Activated naive CD4-positive, alpha-beta T cell treated with anti-CD3 and anti-CD28 coated beads, Interleukin-2, amount 50 U/mL, for 72 hours (primary cell): ENCODE measurements around the gene CRYZ. TPM values are rescaled to one million over a fixed set of nuclear protein-coding genes. Genes with fewer than 3 reads are reported as not detected.
A peak's percentile ranks its signal among the peaks of the same experiment; 100 is the strongest.
"Not testable (repeated sequence)": the region's sequence is repeated elsewhere in the genome, so short reads cannot be mapped to it uniquely, and the experiment has no call there.

Source experiments
- ATAC-seq, 2 donors: fragments of 150-1000 bp; cut with Tn5 transposase; 2 replicates each; pipeline ENCODE4 v1.10.0; 2021; ENCODE audit warnings: mild to moderate bottlenecking in 2 of 2, moderate library complexity in 2 of 2
- DNase-seq, 2 donors: peaks; one replicate each; pipeline ENCODE4 v3.0.0; 2021 to 2022; ENCODE audit warnings: low spot score in 2 of 2
- H3K27ac Mint-ChIP-seq, 2 donors: one replicate each; pipeline ENCODE4 v1.8.0; 2022; ENCODE audit warnings: mild to moderate bottlenecking in 2 of 2, mixed read lengths in 2 of 2
- H3K36me3 Mint-ChIP-seq, 2 donors: one replicate each; pipeline ENCODE4 v1.8.0; 2022; ENCODE audit warnings: mixed read lengths in 2 of 2
- H3K9me3 Mint-ChIP-seq, 2 donors: one replicate each; pipeline ENCODE4 v1.8.0; 2022; ENCODE audit warnings: mixed read lengths in 2 of 2
- total RNA-seq, 2 donors: library from RNA; stranded (reverse); gene quantifications; one replicate each; pipeline ENCODE4 v1.2.3, GENCODE V29; 2022

CRYZ gene
- total RNA-seq, 2 donors from 2014 or later: 27.9 to 45.0 TPM

- no peaks in the 10 kb centered on the region for H3K9me3 Mint-ChIP-seq
- no peak for ATAC-seq
Measured at GRCh38 chr1:74699331-74699730, 33.5 kb downstream of the CRYZ start.

GRCh38 chr1:74697832-74698231, 35.0 kb downstream of the CRYZ start:
- H3K36me3 Mint-ChIP-seq: peaks cover 0 to 10% of the 10 kb centered on the region in 2 donors
- H3K27ac Mint-ChIP-seq: no peak overlapping the region
- ATAC-seq (no peak), DNase-seq (no peak)
- H3K9me3 Mint-ChIP-seq: no peaks in the 10 kb centered on the region

More at GRCh38 chr1:74699331-74699730, 33.5 kb downstream of the CRYZ start:
- Mint-ChIP-seq H3K27ac (no peak overlapping the region), H3K36me3 (peaks cover 0 to 16% of the 10 kb centered on the region in 2 donors)
- DNase-seq: no peak

GRCh38 chr1:74693473-74693872, 39.4 kb downstream of the CRYZ start:
- DNase-seq (no peak), ATAC-seq (no peak)
- no peak overlapping the region for H3K27ac Mint-ChIP-seq
- H3K9me3 Mint-ChIP-seq: no peaks in the 10 kb centered on the region
- H3K36me3 Mint-ChIP-seq: no peaks in the 10 kb centered on the region

GRCh38 chr1:74690909-74691308, 41.9 kb downstream of the CRYZ start:
- ATAC-seq (no peak), DNase-seq (no peak)
- Mint-ChIP-seq H3K27ac (no peak overlapping the region), H3K9me3 (no peaks in the 10 kb centered on the region), H3K36me3 (no peaks in the 10 kb centered on the region)

- peak overlapping the region in 1 of 2 donors; percentile 81 for H3K27ac Mint-ChIP-seq
- ATAC-seq (no peak), DNase-seq (no peak)
- no peaks in the 10 kb centered on the region for H3K9me3 Mint-ChIP-seq
- H3K36me3 Mint-ChIP-seq: no peaks in the 10 kb centered on the region
Measured at GRCh38 chr1:74690364-74690696, 42.5 kb downstream of the CRYZ start.

- Mint-ChIP-seq H3K27ac (peak overlapping the region in 1 of 2 donors; percentile 81), H3K36me3 (no peaks in the 10 kb centered on the region), H3K9me3 (no peaks in the 10 kb centered on the region)
- DNase-seq (peak in 1 of 2 donors; percentile 56), ATAC-seq (peak in 1 of 2 donors; percentile 32)
Measured at GRCh38 chr1:74689621-74690363, 43.1 kb downstream of the CRYZ start.

- DNase-seq (no peak), ATAC-seq (no peak)
- H3K9me3 Mint-ChIP-seq: no peaks in the 10 kb centered on the region
- H3K36me3 Mint-ChIP-seq: no peaks in the 10 kb centered on the region
- no peak overlapping the region for H3K27ac Mint-ChIP-seq
Measured at GRCh38 chr1:74686928-74687327, 45.9 kb downstream of the CRYZ start.

- H3K27ac Mint-ChIP-seq: no peak overlapping the region
Measured at GRCh38 chr1:74684301-74684700, 48.5 kb downstream of the CRYZ start.

GRCh38 chr1:74683656-74684055, 49.2 kb downstream of the CRYZ start:
- no peak for DNase-seq
- no peak for ATAC-seq
- H3K9me3 Mint-ChIP-seq: no peaks in the 10 kb centered on the region

More at GRCh38 chr1:74684301-74684700, 48.5 kb downstream of the CRYZ start:
- no peaks in the 10 kb centered on the region for H3K36me3 Mint-ChIP-seq
- DNase-seq (no peak), ATAC-seq (no peak)
- H3K9me3 Mint-ChIP-seq: no peaks in the 10 kb centered on the region

GRCh38 chr1:74681851-74682250, 51.0 kb downstream of the CRYZ start:
- Mint-ChIP-seq H3K36me3 (no peaks in the 10 kb centered on the region), H3K9me3 (no peaks in the 10 kb centered on the region), H3K27ac (no peak overlapping the region)
- ATAC-seq (no peak), DNase-seq (no peak)

More at GRCh38 chr1:74683656-74684055, 49.2 kb downstream of the CRYZ start:
- Mint-ChIP-seq H3K36me3 (no peaks in the 10 kb centered on the region), H3K27ac (no peak overlapping the region)

GRCh38 chr1:74681449-74681848, 51.4 kb downstream of the CRYZ start:
- no peaks in the 10 kb centered on the region for H3K9me3 Mint-ChIP-seq
- H3K27ac Mint-ChIP-seq: no peak overlapping the region
- DNase-seq (no peak), ATAC-seq (peak in 1 of 2 donors; percentile 61)
- H3K36me3 Mint-ChIP-seq: no peaks in the 10 kb centered on the region

- H3K36me3 Mint-ChIP-seq: no peaks in the 10 kb centered on the region
- ATAC-seq (no peak), DNase-seq (no peak)
- no peaks in the 10 kb centered on the region for H3K9me3 Mint-ChIP-seq
- H3K27ac Mint-ChIP-seq: no peak overlapping the region
Measured at GRCh38 chr1:74681001-74681400, 51.8 kb downstream of the CRYZ start.

- no peaks in the 10 kb centered on the region for H3K36me3 Mint-ChIP-seq
- no peak for ATAC-seq
- H3K27ac Mint-ChIP-seq: no peak overlapping the region
- no peak for DNase-seq
- H3K9me3 Mint-ChIP-seq: no peaks in the 10 kb centered on the region
Measured at GRCh38 chr1:74679811-74680210, 53.0 kb downstream of the CRYZ start.

- no peak overlapping the region for H3K27ac Mint-ChIP-seq
- H3K36me3 Mint-ChIP-seq: no peaks in the 10 kb centered on the region
- no peak for DNase-seq
- no peaks in the 10 kb centered on the region for H3K9me3 Mint-ChIP-seq
- no peak for ATAC-seq
Measured at GRCh38 chr1:74677926-74678325, 54.9 kb downstream of the CRYZ start.

- peaks cover 0 to 6% of the 10 kb centered on the region in 2 donors for H3K9me3 Mint-ChIP-seq
- H3K27ac Mint-ChIP-seq: no peak overlapping the region
- no peak for DNase-seq
- ATAC-seq: no peak
- peaks cover 0 to 4% of the 10 kb centered on the region in 2 donors for H3K36me3 Mint-ChIP-seq
Measured at GRCh38 chr1:74674278-74675048, 58.4 kb downstream of the CRYZ start.

- peak in 1 of 2 donors; percentile 28 for ATAC-seq
- peaks cover 0 to 4% of the 10 kb centered on the region in 2 donors for H3K36me3 Mint-ChIP-seq
- no peak for DNase-seq
- no peak within 1 kb of the TSS for H3K27ac Mint-ChIP-seq
- peaks cover 0 to 6% of the 10 kb centered on the region in 2 donors for H3K9me3 Mint-ChIP-seq
Measured at GRCh38 chr1:74673351-74674111, 59.3 kb downstream of the CRYZ start, which contains the start of gene ERICH3. Gene ERICH3, minus strand, starts transcription at chr1:74673792. Its CDS starts 273 bp downstream, at chr1:74673519.

- H3K9me3 Mint-ChIP-seq, ATAC-seq, DNase-seq, H3K36me3 Mint-ChIP-seq, H3K27ac Mint-ChIP-seq: not testable (repeated sequence)
Measured at GRCh38 chr1:74670866-74671265, 62.0 kb downstream of the CRYZ start.
